Mucosa of gallbladder (tissue), 1 donor: Measurements from ENCODE around the gene RMND5B. TPM values are rescaled to one million over a fixed set of nuclear protein-coding genes. Genes with fewer than 3 reads are reported as not detected.
"Not testable (repeated sequence)": the region's sequence is repeated elsewhere in the genome, so short reads cannot be mapped to it uniquely, and the experiment has no call there.

Experiments used
- DNase-seq: peaks from one replicate; pipeline ENCODE4 v3.0.0-alpha.2; 2020; ENCODE audit warnings: low spot score
- total RNA-seq: library from RNA; stranded (reverse); gene quantifications from one replicate; pipeline ENCODE4 v1.2.1, GENCODE V29; 2021
- donor health status: DM: no; HTN: no; CAD: no.

The RMND5B gene
- total RNA-seq, 1 donor from 2014 or later, result 43.7 TPM

GRCh38 chr5:178130234-178130575, 609 bp upstream of the RMND5B start:
- not testable (repeated sequence) for DNase-seq

GRCh38 chr5:178131446-178131996, 707 bp downstream of the RMND5B start:
- DNase-seq, result no peak

GRCh38 chr5:178136990-178137389, 6.2 kb downstream of the RMND5B start:
- DNase-seq, result no peak

- DNase-seq, result no peak
These were observed 7.2 kb downstream of the RMND5B start for GRCh38 chr5:178137991-178138390.

- no peak for DNase-seq
These were observed 10.7 kb downstream of the RMND5B start for GRCh38 chr5:178141550-178141949.

GRCh38 chr5:178142642-178143041, 11.8 kb downstream of the RMND5B start:
- DNase-seq, result no peak

GRCh38 chr5:178143246-178143645, 12.4 kb downstream of the RMND5B start:
- DNase-seq, result no peak

GRCh38 chr5:178143901-178144300, 13.1 kb downstream of the RMND5B start:
- peak; percentile 73 for DNase-seq

- DNase-seq, result peak; percentile 64
These were observed 15.4 kb downstream of the RMND5B start for GRCh38 chr5:178145965-178146820.

- DNase-seq, result no peak
These were observed 16.6 kb downstream of the RMND5B start for GRCh38 chr5:178147406-178147805.

GRCh38 chr5:178149199-178149932, 18.6 kb downstream of the RMND5B start:
- DNase-seq, result no peak

GRCh38 chr5:178150977-178151734, 20.3 kb downstream of the RMND5B start:
- no peak for DNase-seq

- no peak for DNase-seq
These were observed 22.0 kb downstream of the RMND5B start for GRCh38 chr5:178152491-178153444.

GRCh38 chr5:178153530-178154340, 22.9 kb downstream of the RMND5B start, which contains the start of gene NHP2:
Gene NHP2 (minus strand): TSS chr5:178153885. CDS start chr5:178153817, 68 bp downstream.
- DNase-seq, result peak; percentile 99

- no peak for DNase-seq
These were observed 24.3 kb downstream of the RMND5B start for GRCh38 chr5:178155065-178155464.

GRCh38 chr5:178160176-178160575, 29.4 kb downstream of the RMND5B start:
- no peak for DNase-seq

GRCh38 chr5:178162481-178162880, 31.7 kb downstream of the RMND5B start:
- no peak for DNase-seq

GRCh38 chr5:178163772-178164735, 33.2 kb downstream of the RMND5B start:
- DNase-seq, result peak; percentile 77

- DNase-seq, result no peak
These were observed 34.8 kb downstream of the RMND5B start for GRCh38 chr5:178165581-178165980.
